ENCODE results near the gene DNAH2. TPM values are rescaled to one million over a fixed set of nuclear protein-coding genes. Genes with fewer than 3 reads are reported as not detected.

DNAH2 gene
- total and polyA plus RNA-seq, 9 of the 15 experiments (the other 6 are each of a cell fraction or from before 2014, with no cell fraction given): 0.03 TPM; not detected in 8

DNA sequence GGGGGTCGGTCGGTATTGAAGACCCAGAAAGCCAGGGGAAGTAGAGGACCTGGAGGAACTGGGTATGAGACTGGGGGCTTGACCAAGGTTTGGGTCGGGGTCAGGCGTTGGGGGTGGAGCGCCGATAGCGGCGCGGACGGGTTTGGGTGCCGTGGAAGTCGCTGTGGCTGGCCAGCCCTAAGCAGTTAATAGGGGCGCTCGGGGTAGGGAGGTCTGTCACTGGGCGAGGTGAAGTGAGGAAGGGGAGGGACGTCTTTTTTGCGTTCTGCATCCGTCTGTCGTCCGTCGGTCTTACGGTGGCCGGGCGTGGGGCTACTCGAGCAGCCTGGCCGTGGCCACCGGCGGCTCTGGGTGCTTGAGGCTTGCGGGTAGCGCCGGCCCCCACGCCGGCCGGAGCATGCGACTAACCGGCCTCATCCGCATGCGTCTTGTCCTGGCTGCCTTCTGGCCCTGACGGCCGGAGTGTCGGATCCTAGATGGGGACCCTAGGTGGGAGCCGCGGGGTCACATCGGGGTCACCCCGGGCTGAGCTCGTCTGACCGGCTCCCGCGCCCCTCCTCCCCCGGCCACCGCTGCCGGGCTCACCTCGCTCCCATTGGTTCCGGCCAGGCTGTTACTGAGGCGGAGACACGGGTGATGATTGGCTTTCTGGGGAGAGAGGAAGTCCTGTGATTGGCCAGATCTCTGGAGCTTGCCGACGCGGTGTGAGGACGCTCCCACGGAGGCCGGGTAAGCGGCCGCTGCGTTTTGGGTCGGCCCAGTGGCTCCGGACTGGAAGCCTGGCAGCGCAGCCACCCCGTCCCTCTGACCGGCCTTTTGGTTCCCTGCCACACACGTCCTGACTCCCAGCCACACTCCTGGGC lies 127.0 kb downstream of the DNAH2 start (continued):
- TF ChIP-seq, protein P1, sequence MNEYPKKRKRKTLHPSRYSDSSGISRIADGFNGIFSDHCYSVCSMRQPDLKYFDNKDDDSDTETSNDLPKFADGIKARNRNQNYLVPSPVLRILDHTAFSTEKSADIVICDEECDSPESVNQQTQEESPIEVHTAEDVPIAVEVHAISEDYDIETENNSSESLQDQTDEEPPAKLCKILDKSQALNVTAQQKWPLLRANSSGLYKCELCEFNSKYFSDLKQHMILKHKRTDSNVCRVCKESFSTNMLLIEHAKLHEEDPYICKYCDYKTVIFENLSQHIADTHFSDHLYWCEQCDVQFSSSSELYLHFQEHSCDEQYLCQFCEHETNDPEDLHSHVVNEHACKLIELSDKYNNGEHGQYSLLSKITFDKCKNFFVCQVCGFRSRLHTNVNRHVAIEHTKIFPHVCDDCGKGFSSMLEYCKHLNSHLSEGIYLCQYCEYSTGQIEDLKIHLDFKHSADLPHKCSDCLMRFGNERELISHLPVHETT (CRISPR knock-in tag; conservative IDR thresholded peaks at IDR 0.05 in 1 of 2, IDR thresholded peaks at IDR 0.05 in 1 of 2): peak in 1 of 2 experiments; percentile 42; a peak in 1 of 4 replicates
- TF ChIP-seq, protein P2, sequence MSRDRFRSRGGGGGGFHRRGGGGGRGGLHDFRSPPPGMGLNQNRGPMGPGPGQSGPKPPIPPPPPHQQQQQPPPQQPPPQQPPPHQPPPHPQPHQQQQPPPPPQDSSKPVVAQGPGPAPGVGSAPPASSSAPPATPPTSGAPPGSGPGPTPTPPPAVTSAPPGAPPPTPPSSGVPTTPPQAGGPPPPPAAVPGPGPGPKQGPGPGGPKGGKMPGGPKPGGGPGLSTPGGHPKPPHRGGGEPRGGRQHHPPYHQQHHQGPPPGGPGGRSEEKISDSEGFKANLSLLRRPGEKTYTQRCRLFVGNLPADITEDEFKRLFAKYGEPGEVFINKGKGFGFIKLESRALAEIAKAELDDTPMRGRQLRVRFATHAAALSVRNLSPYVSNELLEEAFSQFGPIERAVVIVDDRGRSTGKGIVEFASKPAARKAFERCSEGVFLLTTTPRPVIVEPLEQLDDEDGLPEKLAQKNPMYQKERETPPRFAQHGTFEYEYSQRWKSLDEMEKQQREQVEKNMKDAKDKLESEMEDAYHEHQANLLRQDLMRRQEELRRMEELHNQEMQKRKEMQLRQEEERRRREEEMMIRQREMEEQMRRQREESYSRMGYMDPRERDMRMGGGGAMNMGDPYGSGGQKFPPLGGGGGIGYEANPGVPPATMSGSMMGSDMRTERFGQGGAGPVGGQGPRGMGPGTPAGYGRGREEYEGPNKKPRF (IDR thresholded peaks at IDR 0.05; ENCODE audit: low read depth, low read length): no peak
- TF ChIP-seq U2AF1 (optimal IDR thresholded peaks at IDR 0.05; ENCODE audit: low read depth, low read length) (no peak), E2F4 (CRISPR knock-in tag; IDR thresholded peaks at IDR 0.05; ENCODE audit: low read depth) (no peak), GATAD2B (IDR thresholded peaks at IDR 0.05; ENCODE audit: borderline replicate concordance) (no peak), HIVEP1 (CRISPR knock-in tag; IDR thresholded peaks at IDR 0.05) (no peak), TEAD2 (tag; IDR thresholded peaks at IDR 0.05) (no peak), ZBTB17 (CRISPR knock-in tag; IDR thresholded peaks at IDR 0.05) (no peak)
- TF ChIP-seq, protein P3, sequence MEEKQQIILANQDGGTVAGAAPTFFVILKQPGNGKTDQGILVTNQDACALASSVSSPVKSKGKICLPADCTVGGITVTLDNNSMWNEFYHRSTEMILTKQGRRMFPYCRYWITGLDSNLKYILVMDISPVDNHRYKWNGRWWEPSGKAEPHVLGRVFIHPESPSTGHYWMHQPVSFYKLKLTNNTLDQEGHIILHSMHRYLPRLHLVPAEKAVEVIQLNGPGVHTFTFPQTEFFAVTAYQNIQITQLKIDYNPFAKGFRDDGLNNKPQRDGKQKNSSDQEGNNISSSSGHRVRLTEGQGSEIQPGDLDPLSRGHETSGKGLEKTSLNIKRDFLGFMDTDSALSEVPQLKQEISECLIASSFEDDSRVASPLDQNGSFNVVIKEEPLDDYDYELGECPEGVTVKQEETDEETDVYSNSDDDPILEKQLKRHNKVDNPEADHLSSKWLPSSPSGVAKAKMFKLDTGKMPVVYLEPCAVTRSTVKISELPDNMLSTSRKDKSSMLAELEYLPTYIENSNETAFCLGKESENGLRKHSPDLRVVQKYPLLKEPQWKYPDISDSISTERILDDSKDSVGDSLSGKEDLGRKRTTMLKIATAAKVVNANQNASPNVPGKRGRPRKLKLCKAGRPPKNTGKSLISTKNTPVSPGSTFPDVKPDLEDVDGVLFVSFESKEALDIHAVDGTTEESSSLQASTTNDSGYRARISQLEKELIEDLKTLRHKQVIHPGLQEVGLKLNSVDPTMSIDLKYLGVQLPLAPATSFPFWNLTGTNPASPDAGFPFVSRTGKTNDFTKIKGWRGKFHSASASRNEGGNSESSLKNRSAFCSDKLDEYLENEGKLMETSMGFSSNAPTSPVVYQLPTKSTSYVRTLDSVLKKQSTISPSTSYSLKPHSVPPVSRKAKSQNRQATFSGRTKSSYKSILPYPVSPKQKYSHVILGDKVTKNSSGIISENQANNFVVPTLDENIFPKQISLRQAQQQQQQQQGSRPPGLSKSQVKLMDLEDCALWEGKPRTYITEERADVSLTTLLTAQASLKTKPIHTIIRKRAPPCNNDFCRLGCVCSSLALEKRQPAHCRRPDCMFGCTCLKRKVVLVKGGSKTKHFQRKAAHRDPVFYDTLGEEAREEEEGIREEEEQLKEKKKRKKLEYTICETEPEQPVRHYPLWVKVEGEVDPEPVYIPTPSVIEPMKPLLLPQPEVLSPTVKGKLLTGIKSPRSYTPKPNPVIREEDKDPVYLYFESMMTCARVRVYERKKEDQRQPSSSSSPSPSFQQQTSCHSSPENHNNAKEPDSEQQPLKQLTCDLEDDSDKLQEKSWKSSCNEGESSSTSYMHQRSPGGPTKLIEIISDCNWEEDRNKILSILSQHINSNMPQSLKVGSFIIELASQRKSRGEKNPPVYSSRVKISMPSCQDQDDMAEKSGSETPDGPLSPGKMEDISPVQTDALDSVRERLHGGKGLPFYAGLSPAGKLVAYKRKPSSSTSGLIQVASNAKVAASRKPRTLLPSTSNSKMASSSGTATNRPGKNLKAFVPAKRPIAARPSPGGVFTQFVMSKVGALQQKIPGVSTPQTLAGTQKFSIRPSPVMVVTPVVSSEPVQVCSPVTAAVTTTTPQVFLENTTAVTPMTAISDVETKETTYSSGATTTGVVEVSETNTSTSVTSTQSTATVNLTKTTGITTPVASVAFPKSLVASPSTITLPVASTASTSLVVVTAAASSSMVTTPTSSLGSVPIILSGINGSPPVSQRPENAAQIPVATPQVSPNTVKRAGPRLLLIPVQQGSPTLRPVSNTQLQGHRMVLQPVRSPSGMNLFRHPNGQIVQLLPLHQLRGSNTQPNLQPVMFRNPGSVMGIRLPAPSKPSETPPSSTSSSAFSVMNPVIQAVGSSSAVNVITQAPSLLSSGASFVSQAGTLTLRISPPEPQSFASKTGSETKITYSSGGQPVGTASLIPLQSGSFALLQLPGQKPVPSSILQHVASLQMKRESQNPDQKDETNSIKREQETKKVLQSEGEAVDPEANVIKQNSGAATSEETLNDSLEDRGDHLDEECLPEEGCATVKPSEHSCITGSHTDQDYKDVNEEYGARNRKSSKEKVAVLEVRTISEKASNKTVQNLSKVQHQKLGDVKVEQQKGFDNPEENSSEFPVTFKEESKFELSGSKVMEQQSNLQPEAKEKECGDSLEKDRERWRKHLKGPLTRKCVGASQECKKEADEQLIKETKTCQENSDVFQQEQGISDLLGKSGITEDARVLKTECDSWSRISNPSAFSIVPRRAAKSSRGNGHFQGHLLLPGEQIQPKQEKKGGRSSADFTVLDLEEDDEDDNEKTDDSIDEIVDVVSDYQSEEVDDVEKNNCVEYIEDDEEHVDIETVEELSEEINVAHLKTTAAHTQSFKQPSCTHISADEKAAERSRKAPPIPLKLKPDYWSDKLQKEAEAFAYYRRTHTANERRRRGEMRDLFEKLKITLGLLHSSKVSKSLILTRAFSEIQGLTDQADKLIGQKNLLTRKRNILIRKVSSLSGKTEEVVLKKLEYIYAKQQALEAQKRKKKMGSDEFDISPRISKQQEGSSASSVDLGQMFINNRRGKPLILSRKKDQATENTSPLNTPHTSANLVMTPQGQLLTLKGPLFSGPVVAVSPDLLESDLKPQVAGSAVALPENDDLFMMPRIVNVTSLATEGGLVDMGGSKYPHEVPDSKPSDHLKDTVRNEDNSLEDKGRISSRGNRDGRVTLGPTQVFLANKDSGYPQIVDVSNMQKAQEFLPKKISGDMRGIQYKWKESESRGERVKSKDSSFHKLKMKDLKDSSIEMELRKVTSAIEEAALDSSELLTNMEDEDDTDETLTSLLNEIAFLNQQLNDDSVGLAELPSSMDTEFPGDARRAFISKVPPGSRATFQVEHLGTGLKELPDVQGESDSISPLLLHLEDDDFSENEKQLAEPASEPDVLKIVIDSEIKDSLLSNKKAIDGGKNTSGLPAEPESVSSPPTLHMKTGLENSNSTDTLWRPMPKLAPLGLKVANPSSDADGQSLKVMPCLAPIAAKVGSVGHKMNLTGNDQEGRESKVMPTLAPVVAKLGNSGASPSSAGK (IDR thresholded peaks at IDR 0.05): no peak

Data from K562 (cell line).